HEK293T (cell line): ENCODE measurements around the gene CUX1.

ENCODE experiments used
- CTCF ChIA-PET: fragments of 350-600 bp; formaldehyde crosslinking; extraction: SDS; loops from one replicate; lab custom pipeline; 2021; ENCODE audit warnings: antibody characterized with exemption, inconsistent platforms; lab: Yijun Ruan, JAX
- POLR2A ChIA-PET: fragments of 350-600 bp; formaldehyde crosslinking; extraction: SDS; loops from one replicate; lab custom pipeline; 2020; ENCODE audit warnings: antibody characterized with exemption, inconsistent platforms; lab: Yijun Ruan, JAX
- DNase-seq: peaks from one replicate; pipeline ENCODE4 v3.0.0; 2012; ENCODE audit warnings: mixed read lengths; ENCODE audit errors: extremely low spot score
- ARNT ChIP-seq: fragments of 450-650 bp; IDR thresholded peaks from 2 replicates; pipeline ENCODE4 v1.6.1; 2017; ENCODE audit warnings: mild to moderate bottlenecking
- BHLHE40 ChIP-seq: fragments of 450-650 bp; IDR thresholded peaks from 2 replicates; pipeline ENCODE4 v1.6.1; 2016; ENCODE audit warnings: mild to moderate bottlenecking, moderate library complexity, borderline replicate concordance
- CTBP1 ChIP-seq: fragments of 450-650 bp; IDR thresholded peaks from 2 replicates; pipeline ENCODE4 v1.6.1; 2016; ENCODE audit warnings: borderline replicate concordance
- ELF4 ChIP-seq: fragments of 450-650 bp; IDR thresholded peaks from 2 replicates; pipeline ENCODE4 v1.6.1; 2017; ENCODE audit warnings: antibody characterized with exemption
- FOXA1 ChIP-seq: fragments of 450-650 bp; IDR thresholded peaks from 2 replicates; pipeline ENCODE4 v1.6.1; 2016; ENCODE audit warnings: mild to moderate bottlenecking
- FOXK2 ChIP-seq: fragments of 450-650 bp; IDR thresholded peaks from 2 replicates; pipeline ENCODE4 v1.6.1; 2016; ENCODE audit warnings: mild to moderate bottlenecking
- FOXM1 ChIP-seq: fragments of 450-650 bp; IDR thresholded peaks from 2 replicates; pipeline ENCODE4 v1.6.1; 2017; ENCODE audit warnings: mild to moderate bottlenecking, borderline replicate concordance
- HDGF ChIP-seq: fragments of 450-650 bp; IDR thresholded peaks from 2 replicates; pipeline ENCODE4 v1.6.1; 2017; ENCODE audit warnings: antibody characterized with exemption, borderline replicate concordance
- L3MBTL2 ChIP-seq: fragments of 450-650 bp; conservative IDR thresholded peaks from 2 replicates; pipeline ENCODE4 v1.6.1; 2016; ENCODE audit warnings: mild to moderate bottlenecking
- LEF1 ChIP-seq: fragments of 450-650 bp; IDR thresholded peaks from 2 replicates; pipeline ENCODE4 v1.6.1; 2017; ENCODE audit warnings: mild to moderate bottlenecking, borderline replicate concordance
- NFRKB ChIP-seq: fragments of 450-650 bp; IDR thresholded peaks from 2 replicates; pipeline ENCODE4 v1.6.1; 2016; ENCODE audit warnings: mild to moderate bottlenecking, moderate library complexity
- PKNOX1 ChIP-seq: fragments of 450-650 bp; IDR thresholded peaks from 2 replicates; pipeline ENCODE4 v1.6.1; 2016
- SP1 ChIP-seq: fragments of 450-650 bp; IDR thresholded peaks from 2 replicates; pipeline ENCODE4 v1.6.1; 2017
- SUZ12 ChIP-seq: fragments of 450-650 bp; IDR thresholded peaks from 2 replicates; pipeline ENCODE4 v1.6.1; 2016; ENCODE audit warnings: mild to moderate bottlenecking
- TARDBP ChIP-seq: fragments of 450-650 bp; IDR thresholded peaks from 2 replicates; pipeline ENCODE4 v1.6.1; 2016
- ZNF384 ChIP-seq: fragments of 450-650 bp; IDR thresholded peaks from 2 replicates; pipeline ENCODE4 v1.6.1; 2016

Gene CUX1

GRCh38 chr7:101902680-101903514 is 85.5 kb downstream of the CUX1 start:
- DNase-seq = no peak
- CTCF ChIA-PET = no interaction called here
- TF ChIP-seq HDGF (no peak), FOXK2 (no peak), LEF1 (no peak), TARDBP (no peak), PKNOX1 (no peak), FOXM1 (no peak)
- POLR2A ChIA-PET = interaction anchor here (2.7 kb wide), 1 partner anchor 9 kb away, joined by 5 read pairs; no protein-coding TSS in a partner anchor

- CTCF ChIA-PET = no interaction called here
- POLR2A ChIA-PET = interaction anchor here (2.7 kb wide), 1 partner anchor 9 kb away, joined by 5 read pairs; no protein-coding TSS in a partner anchor
- TF ChIP-seq ARNT (no peak), NFRKB (no peak), CTBP1 (no peak)
- no peak for DNase-seq
Measured at GRCh38 chr7:101903515-101903868, 86.1 kb downstream of the CUX1 start.

GRCh38 chr7:101904019-101904418 is 86.6 kb downstream of the CUX1 start:
- ChIA-PET POLR2A (interaction anchor here (2.7 kb wide), 1 partner anchor 10 kb away, joined by 5 read pairs; no protein-coding TSS in a partner anchor), CTCF (interaction anchor here (0.6 kb wide), 1 partner anchor 45 kb away, joined by 5 read pairs; no protein-coding TSS in a partner anchor)
- TF ChIP-seq ZNF384 = no peak
- TF ChIP-seq CTBP1 = no peak
- no peak for TF ChIP-seq SUZ12
- no peak for TF ChIP-seq TARDBP
- no peak for TF ChIP-seq BHLHE40
- no peak for TF ChIP-seq HDGF
- no peak for TF ChIP-seq NFRKB
- TF ChIP-seq ELF4 = no peak
- TF ChIP-seq FOXK2 = no peak
- no peak for TF ChIP-seq ARNT
- TF ChIP-seq PKNOX1 = no peak
- no peak for TF ChIP-seq L3MBTL2
- DNase-seq = no peak

GRCh38 chr7:101905203-101905865 is 87.9 kb downstream of the CUX1 start:
- TF ChIP-seq SUZ12 (no peak), SP1 (no peak), FOXK2 (no peak), NFRKB (no peak), ELF4 (no peak), BHLHE40 (no peak), ZNF384 (no peak)
- ChIA-PET CTCF (interaction anchor here (0.5 kb wide), 1 partner anchor 165 kb away, joined by 5 read pairs; no protein-coding TSS in a partner anchor), POLR2A (interaction anchor here (2.7 kb wide), 1 partner anchor 11 kb away, joined by 5 read pairs; no protein-coding TSS in a partner anchor)
- no peak for DNase-seq

- DNase-seq = no peak
- POLR2A ChIA-PET = no interaction called here
- TF ChIP-seq PKNOX1 (peak; percentile 20; the same call in 1 of the 2 replicates), FOXK2 (no peak)
- CTCF ChIA-PET = no interaction called here
Measured at GRCh38 chr7:101906291-101907240, 89.1 kb downstream of the CUX1 start.

GRCh38 chr7:101910991-101911799 is 93.8 kb downstream of the CUX1 start:
- DNase-seq = no peak
- TF ChIP-seq CTBP1 = no peak
- no peak for TF ChIP-seq TARDBP
- no peak for TF ChIP-seq SUZ12
- no peak for TF ChIP-seq FOXK2
- no peak for TF ChIP-seq LEF1
- TF ChIP-seq FOXM1 = no peak
- no peak for TF ChIP-seq HDGF
- TF ChIP-seq L3MBTL2 = no peak
- TF ChIP-seq BHLHE40 = no peak
- no peak for TF ChIP-seq NFRKB
- TF ChIP-seq PKNOX1 = no peak
- no peak for TF ChIP-seq ZNF384
- TF ChIP-seq ELF4 = no peak
- TF ChIP-seq FOXA1 = no peak
- TF ChIP-seq ARNT = no peak
- TF ChIP-seq SP1 = no peak
- POLR2A ChIA-PET = no interaction called here
- CTCF ChIA-PET = interaction anchor here (0.6 kb wide), 1 partner anchor 184 kb away, joined by 4 read pairs; no protein-coding TSS in a partner anchor
